Measurements from ENCODE around the gene SUSD1. TPM values are rescaled to one million over a fixed set of nuclear protein-coding genes. Genes with fewer than 3 reads are reported as not detected.

Gene SUSD1
- total and polyA plus RNA-seq, 9 of the 15 experiments (the other 6 are each of a cell fraction or from before 2014, with no cell fraction given), result 10.9 to 44.4 (median 36.1) TPM

DNA sequence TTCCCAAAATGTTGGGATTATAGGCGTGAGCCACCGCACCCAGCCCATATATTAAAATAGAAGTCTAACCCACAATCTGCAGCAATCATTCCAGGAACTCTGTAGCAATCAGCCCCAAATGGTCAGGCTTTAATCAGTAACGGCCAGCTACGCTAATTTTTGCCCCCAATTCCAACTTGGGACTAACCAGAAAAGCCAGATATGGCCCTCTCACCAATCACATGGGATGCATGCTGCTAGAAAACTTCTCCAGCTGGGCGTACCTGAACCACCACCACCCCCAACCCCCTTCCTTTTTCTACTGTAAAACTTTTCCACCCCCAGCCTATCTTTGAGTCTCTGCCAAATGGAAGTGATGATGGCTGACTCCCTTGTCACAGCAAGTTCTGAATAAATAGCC is 4.1 kb downstream of the SUSD1 start:
- Histone ChIP-seq H3K4me2 (ENCODE audit: insufficient read depth, low read length) (peak overlapping the region; percentile 99), H2AFZ (ENCODE audit: low read depth, low read length) (no peak overlapping the region; the same call in 1 of the 2 replicates), H3K36me3 (ENCODE audit: control insufficient read depth, insufficient read depth, low read length) (peaks cover 71% of the 10 kb centered on the region), H3K4me3 (peak overlapping the region; percentile 60), H3K9me3 (replicated peaks; ENCODE audit: control insufficient read depth, insufficient read depth, low read depth, low read length) (no peaks in the 10 kb centered on the region), H3K4me1 (replicated peaks in 1 of 2; ENCODE audit: control insufficient read depth in 2 of 2, insufficient read depth in 2 of 2, low read length in 2 of 2) (peaks cover 40 to 63% of the 10 kb centered on the region in 2 experiments), H3K9me1 (ENCODE audit: control insufficient read depth, insufficient read depth, low read length) (no peaks in the 10 kb centered on the region), H4K20me1 (replicated peaks; ENCODE audit: control insufficient read depth, insufficient read depth, low read length) (peaks cover 13% of the 10 kb centered on the region; the same call in 1 of the 2 replicates), H3K27ac (ENCODE audit: extremely low read depth, low read depth, low read length) (peak overlapping the region; percentile 99), H3K9ac (ENCODE audit: insufficient read depth in 1 of 2, low read depth in 2 of 2, low read length in 2 of 2) (peak overlapping the region in 1 of 2 experiments; percentile 98; a peak in 3 of 4 replicates), H3K27me3 (ENCODE audit: control insufficient read depth in 2 of 2, insufficient read depth in 2 of 2, low read length in 2 of 2) (no peaks in the 10 kb centered on the region), H3K79me2 (ENCODE audit: control insufficient read depth, insufficient read depth, low read length) (peaks cover 95% of the 10 kb centered on the region)
- in situ Hi-C loops (cut with MboI) (no loop called here), intact Hi-C loops (cut with micrococcal nuclease) (loop anchor here (2.0 to 5.0 kb wide), 4 partner anchors 51 to 162 kb away; partner anchors contain the start of gene PTBP3)
- POLR2A ChIA-PET, result interaction anchor here (0.6 to 2.5 kb wide), 7 partner anchors 8 to 1171 kb away, joined by 3 to 14 read pairs (median 3); no protein-coding TSS in a partner anchor
- peak; percentile 71 for FAIRE-seq
- ATAC-seq, result peak; percentile 3; the same call in 2 of the 3 replicates
- BruUV-seq (replicated peaks), result no TSS peak
- DNase-seq (ENCODE audit: extremely low read depth in 1 of 4, low spot score in 3 of 4), result peak in 2 of 4 experiments; percentile 72 to 89
- 2% methylated on average over 5 of the region's 5 CpGs for WGBS (ENCODE audit: insufficient coverage, low coverage, missing lambda C conversion rate)
- CTCF ChIA-PET (ENCODE audit: low intra/inter-chr PET ratio), result no interaction called here
- TF ChIP-seq TCF7 (IDR thresholded peaks at IDR 0.05; ENCODE audit: borderline replicate concordance) (no peak), SRSF9 (IDR thresholded peaks at IDR 0.05; ENCODE audit: borderline replicate concordance, low read depth, low read length) (no peak), HMG20A (CRISPR knock-in tag; conservative IDR thresholded peaks at IDR 0.05) (no peak), CBFA2T2 (conservative IDR thresholded peaks at IDR 0.05) (peak; percentile 81), ZNF431 (CRISPR knock-in tag; IDR thresholded peaks at IDR 0.05) (no peak), TAF9B (IDR thresholded peaks at IDR 0.05; ENCODE audit: partially characterized antibody) (no peak), TCF3 (CRISPR knock-in tag; IDR thresholded peaks at IDR 0.05) (peak; percentile 88), CEBPB (tag; IDR thresholded peaks at IDR 0.05) (peak; percentile 68), RNF2 (IDR thresholded peaks at IDR 0.05) (peak; percentile 28; the same call in 1 of the 2 replicates)
- TF ChIP-seq, protein P1, sequence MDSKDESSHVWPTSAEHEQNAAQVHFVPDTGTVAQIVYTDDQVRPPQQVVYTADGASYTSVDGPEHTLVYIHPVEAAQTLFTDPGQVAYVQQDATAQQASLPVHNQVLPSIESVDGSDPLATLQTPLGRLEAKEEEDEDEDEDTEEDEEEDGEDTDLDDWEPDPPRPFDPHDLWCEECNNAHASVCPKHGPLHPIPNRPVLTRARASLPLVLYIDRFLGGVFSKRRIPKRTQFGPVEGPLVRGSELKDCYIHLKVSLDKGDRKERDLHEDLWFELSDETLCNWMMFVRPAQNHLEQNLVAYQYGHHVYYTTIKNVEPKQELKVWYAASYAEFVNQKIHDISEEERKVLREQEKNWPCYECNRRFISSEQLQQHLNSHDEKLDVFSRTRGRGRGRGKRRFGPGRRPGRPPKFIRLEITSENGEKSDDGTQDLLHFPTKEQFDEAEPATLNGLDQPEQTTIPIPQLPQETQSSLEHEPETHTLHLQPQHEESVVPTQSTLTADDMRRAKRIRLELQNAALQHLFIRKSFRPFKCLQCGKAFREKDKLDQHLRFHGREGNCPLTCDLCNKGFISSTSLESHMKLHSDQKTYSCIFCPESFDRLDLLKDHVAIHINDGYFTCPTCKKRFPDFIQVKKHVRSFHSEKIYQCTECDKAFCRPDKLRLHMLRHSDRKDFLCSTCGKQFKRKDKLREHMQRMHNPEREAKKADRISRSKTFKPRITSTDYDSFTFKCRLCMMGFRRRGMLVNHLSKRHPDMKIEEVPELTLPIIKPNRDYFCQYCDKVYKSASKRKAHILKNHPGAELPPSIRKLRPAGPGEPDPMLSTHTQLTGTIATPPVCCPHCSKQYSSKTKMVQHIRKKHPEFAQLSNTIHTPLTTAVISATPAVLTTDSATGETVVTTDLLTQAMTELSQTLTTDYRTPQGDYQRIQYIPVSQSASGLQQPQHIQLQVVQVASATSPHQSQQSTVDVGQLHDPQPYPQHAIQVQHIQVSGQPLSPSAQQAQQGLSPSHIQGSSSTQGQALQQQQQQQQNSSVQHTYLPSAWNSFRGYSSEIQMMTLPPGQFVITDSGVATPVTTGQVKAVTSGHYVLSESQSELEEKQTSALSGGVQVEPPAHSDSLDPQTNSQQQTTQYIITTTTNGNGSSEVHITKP (IDR thresholded peaks at IDR 0.05; ENCODE audit: partially characterized antibody), result peak; percentile 27
- TF ChIP-seq, protein P2, sequence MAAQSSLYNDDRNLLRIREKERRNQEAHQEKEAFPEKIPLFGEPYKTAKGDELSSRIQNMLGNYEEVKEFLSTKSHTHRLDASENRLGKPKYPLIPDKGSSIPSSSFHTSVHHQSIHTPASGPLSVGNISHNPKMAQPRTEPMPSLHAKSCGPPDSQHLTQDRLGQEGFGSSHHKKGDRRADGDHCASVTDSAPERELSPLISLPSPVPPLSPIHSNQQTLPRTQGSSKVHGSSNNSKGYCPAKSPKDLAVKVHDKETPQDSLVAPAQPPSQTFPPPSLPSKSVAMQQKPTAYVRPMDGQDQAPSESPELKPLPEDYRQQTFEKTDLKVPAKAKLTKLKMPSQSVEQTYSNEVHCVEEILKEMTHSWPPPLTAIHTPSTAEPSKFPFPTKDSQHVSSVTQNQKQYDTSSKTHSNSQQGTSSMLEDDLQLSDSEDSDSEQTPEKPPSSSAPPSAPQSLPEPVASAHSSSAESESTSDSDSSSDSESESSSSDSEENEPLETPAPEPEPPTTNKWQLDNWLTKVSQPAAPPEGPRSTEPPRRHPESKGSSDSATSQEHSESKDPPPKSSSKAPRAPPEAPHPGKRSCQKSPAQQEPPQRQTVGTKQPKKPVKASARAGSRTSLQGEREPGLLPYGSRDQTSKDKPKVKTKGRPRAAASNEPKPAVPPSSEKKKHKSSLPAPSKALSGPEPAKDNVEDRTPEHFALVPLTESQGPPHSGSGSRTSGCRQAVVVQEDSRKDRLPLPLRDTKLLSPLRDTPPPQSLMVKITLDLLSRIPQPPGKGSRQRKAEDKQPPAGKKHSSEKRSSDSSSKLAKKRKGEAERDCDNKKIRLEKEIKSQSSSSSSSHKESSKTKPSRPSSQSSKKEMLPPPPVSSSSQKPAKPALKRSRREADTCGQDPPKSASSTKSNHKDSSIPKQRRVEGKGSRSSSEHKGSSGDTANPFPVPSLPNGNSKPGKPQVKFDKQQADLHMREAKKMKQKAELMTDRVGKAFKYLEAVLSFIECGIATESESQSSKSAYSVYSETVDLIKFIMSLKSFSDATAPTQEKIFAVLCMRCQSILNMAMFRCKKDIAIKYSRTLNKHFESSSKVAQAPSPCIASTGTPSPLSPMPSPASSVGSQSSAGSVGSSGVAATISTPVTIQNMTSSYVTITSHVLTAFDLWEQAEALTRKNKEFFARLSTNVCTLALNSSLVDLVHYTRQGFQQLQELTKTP (IDR thresholded peaks at IDR 0.05; ENCODE audit: low read depth in 1 of 2, partially characterized antibody in 2 of 2), result no peak
- TF ChIP-seq, protein P3, sequence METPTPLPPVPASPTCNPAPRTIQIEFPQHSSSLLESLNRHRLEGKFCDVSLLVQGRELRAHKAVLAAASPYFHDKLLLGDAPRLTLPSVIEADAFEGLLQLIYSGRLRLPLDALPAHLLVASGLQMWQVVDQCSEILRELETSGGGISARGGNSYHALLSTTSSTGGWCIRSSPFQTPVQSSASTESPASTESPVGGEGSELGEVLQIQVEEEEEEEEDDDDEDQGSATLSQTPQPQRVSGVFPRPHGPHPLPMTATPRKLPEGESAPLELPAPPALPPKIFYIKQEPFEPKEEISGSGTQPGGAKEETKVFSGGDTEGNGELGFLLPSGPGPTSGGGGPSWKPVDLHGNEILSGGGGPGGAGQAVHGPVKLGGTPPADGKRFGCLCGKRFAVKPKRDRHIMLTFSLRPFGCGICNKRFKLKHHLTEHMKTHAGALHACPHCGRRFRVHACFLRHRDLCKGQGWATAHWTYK (CRISPR knock-in tag; IDR thresholded peaks at IDR 0.05), result 0 out of 2 replicates have a peak, but pooled peaks have one; percentile 44

Measured in K562 (cell line).